GM18868 (cell line): ENCODE data around the gene TMEM107.

ENCODE experiments used
- ATAC-seq: cut with Tn5 transposase; IDR thresholded peaks from one replicate; pipeline ENCODE4 v1.9.1; 2021; ENCODE audit warnings: mild to moderate bottlenecking, moderate library complexity; ENCODE audit not compliant: unreplicated experiment

TMEM107 gene

GRCh38 chr17:8151641-8152111, 24.5 kb downstream of the TMEM107 start:
- no peak for ATAC-seq

GRCh38 chr17:8151120-8151640, 25.0 kb downstream of the TMEM107 start:
- peak; percentile 63 for ATAC-seq

GRCh38 chr17:8150194-8151119, 25.7 kb downstream of the TMEM107 start:
- no peak for ATAC-seq

GRCh38 chr17:8149419-8150193, 26.6 kb downstream of the TMEM107 start:
- no peak for ATAC-seq

- no peak for ATAC-seq
These were observed 27.6 kb downstream of the TMEM107 start for GRCh38 chr17:8148560-8148959.

GRCh38 chr17:8147805-8148404, 28.3 kb downstream of the TMEM107 start:
- ATAC-seq: no peak

- ATAC-seq: no peak
These were observed 28.9 kb downstream of the TMEM107 start for GRCh38 chr17:8147141-8147804.

- ATAC-seq: no peak
These were observed 29.6 kb downstream of the TMEM107 start for GRCh38 chr17:8146381-8147140.

GRCh38 chr17:8145811-8146210, 30.4 kb downstream of the TMEM107 start:
- ATAC-seq: no peak

- no peak for ATAC-seq
These were observed 31.6 kb downstream of the TMEM107 start for GRCh38 chr17:8144401-8145231.

GRCh38 chr17:8143581-8144400, 32.4 kb downstream of the TMEM107 start:
- no peak for ATAC-seq

- ATAC-seq: no peak
These were observed 33.1 kb downstream of the TMEM107 start for GRCh38 chr17:8142887-8143580.

GRCh38 chr17:8142158-8142886, 33.9 kb downstream of the TMEM107 start:
- no peak for ATAC-seq

- ATAC-seq: no peak
These were observed 34.4 kb downstream of the TMEM107 start for GRCh38 chr17:8141741-8142140.

- ATAC-seq: no peak
These were observed 35.1 kb downstream of the TMEM107 start for GRCh38 chr17:8141045-8141444.

GRCh38 chr17:8140065-8141029, 35.8 kb downstream of the TMEM107 start:
- ATAC-seq: no peak
